Parathyroid adenoma (tissue), 2 donors: ENCODE measurements around the gene MTERF2.
"Not testable (repeated sequence)": the region's sequence is repeated elsewhere in the genome, so short reads cannot be mapped to it uniquely, and the experiment has no call there.

Experiments
- H2AFZ ChIP-seq: fragments of 300-600 bp; sonication (generic); one replicate; pipeline ENCODE4 v1.7.0; 2017; ENCODE audit warnings: antibody characterized with exemption, mild to moderate bottlenecking
- H3K27ac ChIP-seq: fragments of 300-600 bp; sonication (generic); one replicate; pipeline ENCODE4 v1.7.0; 2017
- H3K27me3 ChIP-seq: fragments of 300-600 bp; sonication (generic); one replicate; pipeline ENCODE4 v1.7.0; 2017; ENCODE audit warnings: low read length; ENCODE audit not compliant: control insufficient read depth, insufficient read depth
- H3K36me3 ChIP-seq: fragments of 300-600 bp; sonication (generic); one replicate; pipeline ENCODE4 v1.7.0; 2017; ENCODE audit warnings: low read length; ENCODE audit not compliant: control insufficient read depth, insufficient read depth
- H3K4me1 ChIP-seq: fragments of 300-600 bp; sonication (generic); one replicate; pipeline ENCODE4 v1.7.0; 2017; ENCODE audit warnings: control low read depth
- H3K4me2 ChIP-seq: fragments of 300-600 bp; sonication (generic); one replicate; pipeline ENCODE4 v1.7.0; 2017; ENCODE audit warnings: low read length
- H3K4me3 ChIP-seq: fragments of 300-600 bp; sonication (generic); one replicate; pipeline ENCODE4 v1.7.0; 2017; ENCODE audit warnings: low read depth, low read length
- H3K79me2 ChIP-seq: fragments of 300-600 bp; sonication (generic); one replicate; pipeline ENCODE4 v1.7.0; 2017; ENCODE audit warnings: control low read depth
- H3K9ac ChIP-seq: fragments of 300-600 bp; sonication (generic); one replicate; pipeline ENCODE4 v1.7.0; 2017; ENCODE audit warnings: mild to moderate bottlenecking
- H3K9me3 ChIP-seq: fragments of 300-600 bp; sonication (generic); one replicate; pipeline ENCODE4 v1.7.0; 2017; ENCODE audit warnings: low read length; ENCODE audit not compliant: control insufficient read depth
- CTCF ChIP-seq: fragments of 300-600 bp; sonication (generic); IDR thresholded peaks from one replicate; pipeline ENCODE4 v1.7.0; 2017; ENCODE audit warnings: antibody characterized with exemption, mild to moderate bottlenecking
- donor health status: primary hyperparathyroidism.

MTERF2 gene

GRCh38 chr12:107011519-107011918 lies 24.6 kb upstream of the MTERF2 start:
- no peak for TF ChIP-seq CTCF
- no peak overlapping the region for H3K4me3 ChIP-seq
- H3K9ac ChIP-seq, result no peak overlapping the region
- H3K36me3 ChIP-seq, result no peaks in the 10 kb centered on the region
- H3K27me3 ChIP-seq, result no peaks in the 10 kb centered on the region
- H3K4me2 ChIP-seq, result no peak overlapping the region
- H2AFZ ChIP-seq, result no peak overlapping the region
- H3K27ac ChIP-seq, result no peak overlapping the region
- no peaks in the 10 kb centered on the region for H3K79me2 ChIP-seq
- no peaks in the 10 kb centered on the region for H3K4me1 ChIP-seq
- H3K9me3 ChIP-seq, result no peaks in the 10 kb centered on the region

GRCh38 chr12:107007411-107007810 lies 20.5 kb upstream of the MTERF2 start:
- H3K4me1 ChIP-seq, result no peaks in the 10 kb centered on the region
- no peaks in the 10 kb centered on the region for H3K9me3 ChIP-seq
- H3K4me3 ChIP-seq, result no peak overlapping the region
- TF ChIP-seq CTCF, result no peak
- no peak overlapping the region for H3K4me2 ChIP-seq
- no peaks in the 10 kb centered on the region for H3K27me3 ChIP-seq
- no peak overlapping the region for H3K9ac ChIP-seq
- H3K79me2 ChIP-seq, result no peaks in the 10 kb centered on the region
- H2AFZ ChIP-seq, result no peak overlapping the region
- no peak overlapping the region for H3K27ac ChIP-seq
- H3K36me3 ChIP-seq, result no peaks in the 10 kb centered on the region

GRCh38 chr12:107002665-107003064 lies 15.7 kb upstream of the MTERF2 start:
- H3K79me2 ChIP-seq, H3K36me3 ChIP-seq, H3K4me3 ChIP-seq, H3K27me3 ChIP-seq, H3K4me1 ChIP-seq, H2AFZ ChIP-seq, H3K27ac ChIP-seq, H3K4me2 ChIP-seq, H3K9me3 ChIP-seq, H3K9ac ChIP-seq: not testable (repeated sequence)

GRCh38 chr12:106999446-106999845 lies 12.5 kb upstream of the MTERF2 start:
- Histone ChIP-seq H3K9ac (no peak overlapping the region), H3K4me1 (no peaks in the 10 kb centered on the region), H3K9me3 (no peaks in the 10 kb centered on the region), H3K4me2 (no peak overlapping the region), H2AFZ (no peak overlapping the region), H3K36me3 (no peaks in the 10 kb centered on the region), H3K4me3 (no peak overlapping the region), H3K79me2 (no peaks in the 10 kb centered on the region), H3K27ac (no peak overlapping the region), H3K27me3 (no peaks in the 10 kb centered on the region)
- no peak for TF ChIP-seq CTCF

GRCh38 chr12:106997916-106998315 lies 11.0 kb upstream of the MTERF2 start:
- no peak overlapping the region for H3K9ac ChIP-seq
- no peak for TF ChIP-seq CTCF
- no peak overlapping the region for H3K4me2 ChIP-seq
- no peak overlapping the region for H3K27ac ChIP-seq
- no peaks in the 10 kb centered on the region for H3K36me3 ChIP-seq
- H2AFZ ChIP-seq, result no peak overlapping the region
- no peaks in the 10 kb centered on the region for H3K79me2 ChIP-seq
- no peaks in the 10 kb centered on the region for H3K9me3 ChIP-seq
- H3K4me3 ChIP-seq, result no peak overlapping the region
- no peaks in the 10 kb centered on the region for H3K4me1 ChIP-seq
- no peaks in the 10 kb centered on the region for H3K27me3 ChIP-seq

GRCh38 chr12:106996102-106996501 lies 9.2 kb upstream of the MTERF2 start:
- H3K4me3 ChIP-seq, H3K4me2 ChIP-seq, H3K4me1 ChIP-seq, H3K27me3 ChIP-seq, H3K79me2 ChIP-seq, H3K9me3 ChIP-seq, H3K27ac ChIP-seq, H3K9ac ChIP-seq, H2AFZ ChIP-seq, H3K36me3 ChIP-seq: not testable (repeated sequence)
